RWPE1 (cell line): ENCODE measurements around the gene AFG1L.

Source experiments
- CTCF ChIA-PET: fragments of 350-600 bp; sonication (Branson Sonifier 250); formaldehyde crosslinking; extraction: SDS; loops from one replicate; lab custom pipeline; 2021; lab: Yijun Ruan, JAX
- POLR2A ChIA-PET: fragments of 400-600 bp; formaldehyde crosslinking; extraction: SDS; loops from one replicate; lab custom pipeline; 2020; ENCODE audit warnings: antibody characterized with exemption; ENCODE audit not compliant: low non-redundant PET; lab: Yijun Ruan, JAX
- DNase-seq: peaks from one replicate; pipeline ENCODE4 v3.0.0; 2012; ENCODE audit warnings: low spot score
- H3K27ac ChIP-seq: fragments of 450-650 bp; 2 replicates; pipeline ENCODE4 v1.5.1; 2017
- CTCF ChIP-seq: fragments of 450-650 bp; conservative IDR thresholded peaks from 2 replicates; pipeline ENCODE4 v1.5.1; 2017; ENCODE audit warnings: low read depth, mild to moderate bottlenecking

Gene AFG1L

DNA sequence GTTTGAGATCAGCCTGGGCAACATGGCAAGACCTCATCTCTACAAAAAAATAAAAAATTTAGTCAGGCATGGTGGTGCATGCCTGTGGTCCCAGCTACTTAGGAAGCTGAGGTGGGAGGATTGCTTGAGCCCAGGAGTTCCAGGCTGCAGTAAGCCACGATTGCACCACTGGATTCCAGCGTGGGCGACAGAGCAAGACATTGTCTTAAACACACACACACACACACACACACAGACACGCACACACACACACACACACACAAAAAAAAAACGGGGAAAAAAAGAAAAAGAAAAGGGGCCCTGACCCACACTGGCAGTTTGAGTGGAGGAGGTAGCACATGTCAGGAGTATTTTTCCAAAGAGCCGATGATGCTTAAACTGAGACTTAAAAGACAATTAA lies 122.2 kb downstream of the AFG1L start:
- POLR2A ChIA-PET: no interaction called here
- no peak for DNase-seq
- no peak overlapping the region for H3K27ac ChIP-seq
- TF ChIP-seq CTCF: no peak
- CTCF ChIA-PET: no interaction called here

DNA sequence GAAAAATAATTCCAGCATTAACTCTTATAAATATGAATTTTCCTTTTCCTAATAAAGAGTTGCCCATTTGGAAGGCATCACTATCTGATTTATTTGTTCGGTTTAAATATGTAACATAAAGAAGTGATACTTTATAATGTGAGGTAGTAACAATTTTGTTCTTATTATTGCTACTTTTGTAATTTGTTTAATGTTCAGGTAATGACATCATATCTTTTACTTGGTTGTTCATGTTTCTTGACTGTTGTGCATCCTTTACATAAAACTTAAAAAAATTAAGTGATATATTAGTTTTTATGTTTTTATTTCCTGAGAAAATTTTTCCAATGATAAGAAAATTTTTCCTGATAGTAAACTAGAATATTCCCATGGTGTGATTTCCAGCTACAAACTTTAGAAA lies 124.6 kb downstream of the AFG1L start:
- DNase-seq: no peak
- CTCF ChIA-PET: no interaction called here
- TF ChIP-seq CTCF: no peak
- POLR2A ChIA-PET: no interaction called here
- no peak overlapping the region for H3K27ac ChIP-seq

DNA sequence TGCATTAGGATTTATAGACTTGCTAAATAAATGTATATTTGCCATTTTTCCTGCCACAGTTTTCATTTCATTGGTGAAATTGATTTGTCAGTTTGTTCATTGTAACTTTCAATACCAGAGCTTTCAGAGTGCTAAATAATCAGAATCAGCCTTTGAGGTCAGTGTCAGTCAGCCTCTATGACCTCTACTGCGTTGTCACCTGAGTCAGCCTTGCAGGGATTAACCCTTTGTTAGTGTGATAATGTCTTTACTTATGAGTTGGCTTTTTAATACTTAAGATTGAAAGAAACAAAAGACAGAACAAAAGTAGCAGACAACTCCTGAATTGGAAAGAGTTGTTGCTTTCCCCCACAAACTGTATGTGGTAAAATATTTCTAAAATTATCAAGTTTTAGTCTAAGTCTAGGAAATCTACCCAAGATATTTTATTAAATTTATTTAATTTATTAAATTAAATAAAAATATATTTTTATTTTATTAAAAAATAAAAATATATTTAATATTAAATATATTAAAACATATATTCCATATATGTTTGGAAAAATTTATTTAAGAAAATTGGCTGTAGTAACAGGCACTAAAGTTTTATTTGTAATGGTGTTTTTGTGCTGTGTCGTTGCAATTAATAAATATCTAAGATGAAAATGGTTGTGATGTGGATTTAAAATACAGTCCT lies 125.2 kb downstream of the AFG1L start:
- CTCF ChIA-PET: no interaction called here
- H3K27ac ChIP-seq: no peak overlapping the region
- POLR2A ChIA-PET: no interaction called here
- TF ChIP-seq CTCF: no peak
- no peak for DNase-seq

DNA sequence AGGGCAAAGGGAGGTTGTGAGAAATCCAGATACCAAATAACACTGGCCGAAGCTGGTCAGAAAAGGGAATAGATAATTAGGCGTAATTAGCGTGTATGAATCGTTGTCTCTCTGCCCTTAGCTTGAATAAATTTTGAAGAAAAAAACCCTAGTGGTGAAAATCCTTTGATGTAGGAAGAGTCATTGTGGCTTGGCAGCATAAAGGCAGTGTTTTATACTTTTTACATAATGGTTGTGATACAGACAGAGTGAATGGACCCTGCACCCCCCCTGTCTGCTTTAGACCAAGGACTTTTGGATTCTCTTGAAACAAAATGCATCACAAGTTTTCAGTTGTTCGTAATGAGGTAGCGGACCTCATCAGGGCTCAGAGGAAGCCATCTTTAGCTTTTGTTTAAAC lies 126.5 kb downstream of the AFG1L start:
- no peak overlapping the region for H3K27ac ChIP-seq
- POLR2A ChIA-PET: no interaction called here
- no peak for TF ChIP-seq CTCF
- CTCF ChIA-PET: interaction anchor here (0.7 kb wide), 1 partner anchor 13 kb away, joined by 3 read pairs; no protein-coding TSS in a partner anchor
- DNase-seq: no peak

GRCh38 chr6:108423982-108424705 lies 129.3 kb downstream of the AFG1L start:
- CTCF ChIA-PET: interaction anchor here (0.7 kb wide), 1 partner anchor 12 kb away, joined by 3 read pairs; no protein-coding TSS in a partner anchor

GRCh38 chr6:108425428-108425827 lies 130.6 kb downstream of the AFG1L start:
- CTCF ChIA-PET: no interaction called here
- DNase-seq: no peak
- no peak overlapping the region for H3K27ac ChIP-seq
- TF ChIP-seq CTCF: no peak
- POLR2A ChIA-PET: no interaction called here

More at GRCh38 chr6:108423982-108424705, 129.3 kb downstream of the AFG1L start:
- DNase-seq: no peak
- TF ChIP-seq CTCF: no peak
- POLR2A ChIA-PET: no interaction called here
- H3K27ac ChIP-seq: no peak overlapping the region
